B cell (primary cell): ENCODE results near the gene RD3L. TPM values are rescaled to one million over a fixed set of nuclear protein-coding genes. Genes with fewer than 3 reads are reported as not detected.

Experiments used
- ATAC-seq: fragments of 200-7000 bp; cut with Tn5 transposase; one replicate; pipeline ENCODE4 v1.10.0; 2021; ENCODE audit warnings: low read depth, mild to moderate bottlenecking, moderate number of reproducible peaks, moderate library complexity
- CTCF ChIA-PET: fragments of 350-600 bp; sonication (Branson Sonifier 250); formaldehyde crosslinking; loops from one replicate; lab custom pipeline; 2021; ENCODE audit warnings: antibody characterized with exemption, inconsistent platforms; lab: Charles Lee
- POLR2A ChIA-PET: fragments of 350-600 bp; sonication (Branson Sonifier 250); formaldehyde crosslinking; loops from one replicate; lab custom pipeline; 2021; ENCODE audit warnings: antibody characterized with exemption; lab: Charles Lee
- DNase-seq: peaks from one replicate; pipeline ENCODE4 v3.0.0; 2013
- H2AFZ ChIP-seq: 2 replicates; pipeline ENCODE4 v1.6.1; 2012; ENCODE audit warnings: mild to moderate bottlenecking, low read depth, low read length; ENCODE audit not compliant: insufficient read depth, poor library complexity, severe bottlenecking
- H3K27ac ChIP-seq, 2 donors: 1 replicate in 1 of 2; 2 replicates in 1 of 2; pipeline ENCODE4 v1.5.1; 2012 to 2013; ENCODE audit warnings: low read length in 2 of 2, mild to moderate bottlenecking in 2 of 2, moderate library complexity in 1 of 2
- H3K27me3 ChIP-seq, 4 experiments: fragments of 200-600 bp in 1 of 4; sonication (generic) in 1 of 4; replicated peaks in 1 of 4; 1 replicate in 2 of 4; 2 replicates in 2 of 4; pipeline versions ENCODE4 v1.6.1 to v1.7.0; 2013 to 2016; ENCODE audit warnings: low read length in 3 of 4, mild to moderate bottlenecking in 2 of 4, mixed read lengths in 1 of 4, moderate library complexity in 1 of 4; ENCODE audit not compliant: insufficient read depth in 4 of 4, control insufficient read depth in 3 of 4; ENCODE audit errors: control extremely low read depth in 1 of 4
- H3K36me3 ChIP-seq, 2 experiments: replicated peaks in 1 of 2; 1 replicate in 1 of 2; 2 replicates in 1 of 2; pipeline versions ENCODE4 v1.6.1 to v1.7.1; 2013; ENCODE audit warnings: low read length in 1 of 2; ENCODE audit not compliant: insufficient read depth in 2 of 2, control insufficient read depth in 1 of 2; ENCODE audit errors: control extremely low read depth in 1 of 2, extremely low read depth in 1 of 2
- H3K4me1 ChIP-seq, 2 donors: fragments of 200-600 bp in 1 of 2; sonication (generic) in 1 of 2; 1 replicate in 1 of 2; 2 replicates in 1 of 2; pipeline versions ENCODE4 v1.5.1 to v1.6.1; 2013 to 2017; ENCODE audit warnings: low read length in 2 of 2; ENCODE audit not compliant: control insufficient read depth in 2 of 2, insufficient read depth in 2 of 2
- H3K4me2 ChIP-seq: replicated peaks from 2 replicates; pipeline ENCODE3; 2012; ENCODE audit warnings: mild to moderate bottlenecking, low read depth, low read length; ENCODE audit not compliant: poor library complexity, severe bottlenecking
- H3K4me3 ChIP-seq, 5 experiments: fragments of 200-600 bp in 1 of 5; sonication (generic) in 1 of 5; 1 replicate in 3 of 5; 2 replicates in 2 of 5; pipeline versions ENCODE4 v1.5.1 to v1.7.0; 2011 to 2016; ENCODE audit warnings: low read length in 4 of 5, mild to moderate bottlenecking in 4 of 5, low read depth in 2 of 5, control low read depth in 1 of 5, moderate library complexity in 1 of 5; ENCODE audit not compliant: insufficient read depth in 1 of 5; ENCODE audit errors: control extremely low read depth in 1 of 5, extremely low read depth in 1 of 5
- H3K79me2 ChIP-seq: fragments of 200-600 bp; sonication (generic); one replicate; pipeline ENCODE4 v1.6.0; 2016; ENCODE audit warnings: low read length; ENCODE audit not compliant: control insufficient read depth, insufficient read depth
- H3K9ac ChIP-seq: fragments of 200-600 bp; sonication (generic); 2 replicates; pipeline ENCODE4 v1.6.1; 2017; ENCODE audit warnings: mild to moderate bottlenecking, low read length, moderate library complexity
- H3K9me3 ChIP-seq, 3 donors: one replicate each; pipeline versions ENCODE4 v1.6.1 to v1.7.1; 2013; ENCODE audit warnings: low read length in 2 of 3; ENCODE audit not compliant: control insufficient read depth in 2 of 3, insufficient read depth in 1 of 3; ENCODE audit errors: control extremely low read depth in 1 of 3
- H4K20me1 ChIP-seq: 2 replicates; pipeline ENCODE4 v1.6.0; 2012; ENCODE audit warnings: mild to moderate bottlenecking, low read length; ENCODE audit not compliant: insufficient read depth, control insufficient read depth, poor library complexity, severe bottlenecking
- H3K27ac Mint-ChIP-seq: one replicate; pipeline ENCODE4 v1.8.0; 2021; ENCODE audit warnings: mixed read lengths
- H3K27me3 Mint-ChIP-seq: one replicate; pipeline ENCODE4 v1.8.0; 2021; ENCODE audit warnings: mixed read lengths
- H3K4me1 Mint-ChIP-seq: one replicate; pipeline ENCODE4 v1.8.0; 2021; ENCODE audit warnings: mixed read lengths
- H3K4me3 Mint-ChIP-seq: one replicate; pipeline ENCODE4 v1.8.0; 2021; ENCODE audit warnings: mixed read lengths
- H3K9me3 Mint-ChIP-seq: one replicate; pipeline ENCODE4 v1.8.0; 2022; ENCODE audit warnings: mixed read lengths; ENCODE audit not compliant: insufficient read depth
- EZH2 ChIP-seq: IDR thresholded peaks from 2 replicates; pipeline ENCODE4 v1.6.1; 2012; ENCODE audit warnings: borderline replicate concordance, low read depth, mild to moderate bottlenecking, moderate library complexity, low read length; ENCODE audit not compliant: insufficient read depth, poor library complexity, severe bottlenecking
- WGBS: methylation state at CpG from one replicate; pipeline ENCODE4 v1.1.5; 2013; ENCODE audit warnings: missing lambda C conversion rate; ENCODE audit not compliant: insufficient coverage; 5-methylcytosine and 5-hydroxymethylcytosine counted together
- intact Hi-C: fragments of 100-400 bp; cut with micrococcal nuclease; formaldehyde crosslinking; loops from one replicate; pipeline ENCODE4 v1.10.0; 2022
- polyA plus RNA-seq: library from polyadenylated mRNA; depleted of rRNA; stranded (reverse); fragments of >200 nt; gene quantifications from 2 replicates; pipeline ENCODE4 v1.2.3, GENCODE V29; 2012
- total RNA-seq, 2 donors: library from RNA; stranded (reverse); fragments of 120-200 nt in 1 of 2; gene quantifications; 1 replicate in 1 of 2; 2 replicates in 1 of 2; pipeline versions ENCODE4 v1.2.3 to v1.2.4, GENCODE V29; 2013 to 2022
- TF ChIP-seq, protein P1 (sequence below): fragments of 200-600 bp; IDR thresholded peaks from one replicate; pipeline ENCODE4 v1.8.0; 2022; ENCODE audit warnings: antibody characterized with exemption, mild to moderate bottlenecking

RD3L gene
- total and polyA plus RNA-seq, 2 donors (not counting 1 experiment from before 2014, with no cell fraction given): not detected

DNA sequence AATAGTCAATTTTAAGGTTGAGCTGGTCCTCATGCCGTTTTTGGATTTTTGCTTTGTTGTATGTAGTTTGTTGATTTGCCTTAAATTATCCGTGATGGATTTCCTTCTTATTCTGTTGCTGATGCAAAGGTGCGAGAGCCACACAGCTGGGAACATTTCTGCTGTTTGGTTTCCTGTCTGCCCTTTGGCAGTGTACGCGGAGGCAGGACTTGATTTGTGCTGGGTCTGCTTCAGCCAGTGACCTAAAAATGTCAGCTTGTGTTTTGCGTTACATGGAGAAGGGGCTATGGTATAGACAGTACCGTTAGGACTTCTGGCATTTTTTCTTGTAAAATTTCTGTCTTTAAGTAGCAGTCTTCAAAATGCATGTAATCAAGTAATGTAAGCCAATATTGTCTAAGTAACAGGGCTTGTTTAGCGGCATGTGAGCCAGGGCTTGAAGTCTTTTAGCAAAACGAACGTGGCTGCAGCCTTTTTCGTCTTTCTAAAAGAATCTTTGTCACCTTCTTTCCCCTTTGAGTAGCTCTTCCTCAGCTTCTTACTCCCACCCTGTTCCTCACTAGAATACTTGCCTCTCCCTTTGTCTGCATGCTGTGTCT, 18.2 kb upstream of the RD3L start:
- ATAC-seq (no peak), DNase-seq (no peak)
- peaks cover 13% of the 10 kb centered on the region for H3K27me3 Mint-ChIP-seq
- Histone ChIP-seq H3K4me2 (no peak overlapping the region), H3K4me3 (no peak overlapping the region), H3K79me2 (no peaks in the 10 kb centered on the region), H3K36me3 (no peaks in the 10 kb centered on the region), H3K9me3 (no peaks in the 10 kb centered on the region), H4K20me1 (no peaks in the 10 kb centered on the region), H3K27me3 (peaks cover 0 to 3% (median 0%) of the 10 kb centered on the region in 4 experiments), H3K27ac (no peak overlapping the region), H3K4me1 (no peaks in the 10 kb centered on the region), H2AFZ (peak overlapping the region; percentile 46), H3K9ac (no peak overlapping the region)
- CTCF ChIA-PET: interaction anchor here (0.9 kb wide), 1 partner anchor 152 kb away, joined by 3 read pairs; no protein-coding TSS in a partner anchor
- 48% methylated on average over 9 of the region's 11 CpGs for WGBS
- POLR2A ChIA-PET: no interaction called here
- no peak for TF ChIP-seq EZH2
- TF ChIP-seq, protein P1, sequence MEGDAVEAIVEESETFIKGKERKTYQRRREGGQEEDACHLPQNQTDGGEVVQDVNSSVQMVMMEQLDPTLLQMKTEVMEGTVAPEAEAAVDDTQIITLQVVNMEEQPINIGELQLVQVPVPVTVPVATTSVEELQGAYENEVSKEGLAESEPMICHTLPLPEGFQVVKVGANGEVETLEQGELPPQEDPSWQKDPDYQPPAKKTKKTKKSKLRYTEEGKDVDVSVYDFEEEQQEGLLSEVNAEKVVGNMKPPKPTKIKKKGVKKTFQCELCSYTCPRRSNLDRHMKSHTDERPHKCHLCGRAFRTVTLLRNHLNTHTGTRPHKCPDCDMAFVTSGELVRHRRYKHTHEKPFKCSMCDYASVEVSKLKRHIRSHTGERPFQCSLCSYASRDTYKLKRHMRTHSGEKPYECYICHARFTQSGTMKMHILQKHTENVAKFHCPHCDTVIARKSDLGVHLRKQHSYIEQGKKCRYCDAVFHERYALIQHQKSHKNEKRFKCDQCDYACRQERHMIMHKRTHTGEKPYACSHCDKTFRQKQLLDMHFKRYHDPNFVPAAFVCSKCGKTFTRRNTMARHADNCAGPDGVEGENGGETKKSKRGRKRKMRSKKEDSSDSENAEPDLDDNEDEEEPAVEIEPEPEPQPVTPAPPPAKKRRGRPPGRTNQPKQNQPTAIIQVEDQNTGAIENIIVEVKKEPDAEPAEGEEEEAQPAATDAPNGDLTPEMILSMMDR: no peak
- H3K27ac Mint-ChIP-seq: no peak overlapping the region
- no peaks in the 10 kb centered on the region for H3K9me3 Mint-ChIP-seq
- H3K4me3 Mint-ChIP-seq: no peak overlapping the region
- intact Hi-C loops: no loop called here
- H3K4me1 Mint-ChIP-seq: no peaks in the 10 kb centered on the region

DNA sequence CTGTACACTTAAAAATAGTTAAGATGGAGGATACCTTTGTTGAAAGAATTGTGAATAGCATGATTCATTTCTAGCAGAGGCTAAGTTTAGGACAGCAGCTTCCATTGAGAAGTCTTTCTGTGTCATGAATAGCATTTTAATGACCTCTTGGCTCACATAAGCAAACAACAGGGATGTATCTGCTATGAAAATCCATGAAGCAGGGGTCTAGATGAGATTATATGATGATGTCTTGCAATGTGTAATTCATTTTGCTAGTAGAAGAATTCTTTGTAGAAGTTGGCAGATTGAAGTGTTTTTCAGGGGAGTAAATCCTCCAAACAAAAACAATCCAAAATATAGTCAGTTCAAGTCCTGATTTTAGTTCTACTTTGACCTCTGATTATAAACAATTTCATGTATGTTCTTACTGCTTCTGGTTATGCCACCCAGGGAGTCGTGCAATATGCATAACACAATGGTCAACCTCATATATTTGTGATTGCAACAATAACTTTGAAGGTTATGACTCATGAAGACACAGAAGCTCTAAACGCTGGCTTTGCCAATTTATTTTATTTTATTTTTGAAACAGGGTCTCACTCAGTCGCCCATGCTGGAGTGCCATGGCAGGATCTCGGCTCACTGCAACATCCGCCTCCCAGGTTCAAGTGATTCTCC, 6.9 kb upstream of the RD3L start:
- no peak for ATAC-seq
- ChIA-PET CTCF (interaction anchor here (0.7 kb wide), 1 partner anchor 124 kb away, joined by 3 read pairs; no protein-coding TSS in a partner anchor), POLR2A (no interaction called here)
- Mint-ChIP-seq H3K27me3 (peaks cover 23% of the 10 kb centered on the region), H3K4me1 (no peaks in the 10 kb centered on the region), H3K27ac (no peak overlapping the region), H3K4me3 (no peak overlapping the region), H3K9me3 (peaks cover 5% of the 10 kb centered on the region)
- Histone ChIP-seq H3K27me3 (peaks cover 0 to 6% (median 1%) of the 10 kb centered on the region in 4 experiments), H3K9ac (no peak overlapping the region), H3K36me3 (no peaks in the 10 kb centered on the region), H3K27ac (no peak overlapping the region), H3K4me3 (no peak overlapping the region), H4K20me1 (no peaks in the 10 kb centered on the region), H3K4me2 (no peak overlapping the region), H3K9me3 (peaks cover 0 to 2% (median 0%) of the 10 kb centered on the region in 3 donors), H2AFZ (no peak overlapping the region), H3K79me2 (no peaks in the 10 kb centered on the region), H3K4me1 (no peaks in the 10 kb centered on the region)
- TF ChIP-seq, protein P1: no peak
- 96% methylated on average over 4 of the region's 5 CpGs for WGBS
- DNase-seq: no peak
- intact Hi-C loops: no loop called here
